H1 (cell line): ENCODE data around the gene ADAMTS17. TPM values are rescaled to one million over a fixed set of nuclear protein-coding genes. Genes with fewer than 3 reads are reported as not detected.

Experiments
- CTCF ChIA-PET: fragments of 300-600 bp; sonication (Branson Sonifier 250); formaldehyde crosslinking; loops from one replicate; lab custom pipeline; 2021; ENCODE audit not compliant: partially characterized antibody; lab: Charles Lee
- POLR2A ChIA-PET: fragments of 300-600 bp; sonication (Branson Sonifier 250); formaldehyde crosslinking; loops from one replicate; lab custom pipeline; 2021; ENCODE audit warnings: inconsistent platforms; ENCODE audit not compliant: partially characterized antibody; lab: Charles Lee
- DNase-seq, 2 experiments: peaks; one replicate each; pipeline versions ENCODE4 v3.0.0 to v3.0.0-alpha.2; 2010 to 2022; ENCODE audit warnings: low spot score in 2 of 2, low read depth in 1 of 2, mixed read lengths in 1 of 2
- FAIRE-seq: peaks from 2 replicates; lab custom pipeline; 2011; peaks lifted over from hg19 to GRCh38; lab: Jason Lieb, UNC
- H2AFZ ChIP-seq: 2 replicates; pipeline ENCODE4 v1.8.1; 2012; ENCODE audit warnings: low read length, inconsistent platforms
- H2AK5ac ChIP-seq: 2 replicates; pipeline ENCODE4 v1.6.1; 2013; ENCODE audit warnings: low read depth, low read length
- H2BK120ac ChIP-seq: replicated peaks from 2 replicates; pipeline ENCODE3; 2013; ENCODE audit warnings: low read depth, low read length, inconsistent platforms
- H2BK12ac ChIP-seq: 2 replicates; pipeline ENCODE4 v1.6.1; 2013; ENCODE audit warnings: low read depth, low read length
- H2BK15ac ChIP-seq: 2 replicates; pipeline ENCODE4 v1.6.1; 2013; ENCODE audit warnings: low read length
- H2BK20ac ChIP-seq: 2 replicates; pipeline ENCODE4 v1.6.1; 2013; ENCODE audit warnings: low read length
- H2BK5ac ChIP-seq: 2 replicates; pipeline ENCODE4 v1.6.1; 2013; ENCODE audit warnings: low read depth, low read length
- H3K14ac ChIP-seq: 2 replicates; pipeline ENCODE4 v1.6.1; 2013; ENCODE audit warnings: inconsistent platforms; ENCODE audit not compliant: insufficient read length
- H3K18ac ChIP-seq: 2 replicates; pipeline ENCODE4 v1.6.1; 2013; ENCODE audit warnings: low read length; ENCODE audit errors: extremely low read depth
- H3K23ac ChIP-seq: 2 replicates; pipeline ENCODE4 v1.6.1; 2013; ENCODE audit warnings: inconsistent platforms; ENCODE audit not compliant: insufficient read length
- H3K23me2 ChIP-seq: 2 replicates; pipeline ENCODE4 v1.6.1; 2013; ENCODE audit warnings: low read depth, low read length
- H3K27ac ChIP-seq: 2 replicates; pipeline ENCODE4 v1.6.1; 2011; ENCODE audit warnings: low read depth, low read length, inconsistent platforms
- H3K27me3 ChIP-seq, 4 experiments: replicated peaks in 1 of 4; 1 replicate in 1 of 4; 2 replicates in 3 of 4; pipeline versions ENCODE4 v1.6.1 to v1.8.1; 2011 to 2013; ENCODE audit warnings: low read length in 3 of 4, mild to moderate bottlenecking in 3 of 4, inconsistent platforms in 2 of 4, mixed read lengths in 2 of 4, moderate library complexity in 1 of 4; ENCODE audit not compliant: control insufficient read depth in 3 of 4, insufficient read depth in 3 of 4; ENCODE audit errors: extremely low read depth in 1 of 4
- H3K36me3 ChIP-seq, 4 experiments: 2 replicates each; pipeline versions ENCODE4 v1.6.1 to v1.8.1; 2011 to 2013; ENCODE audit warnings: mild to moderate bottlenecking in 4 of 4, low read length in 3 of 4, moderate library complexity in 2 of 4, control low read depth in 1 of 4, inconsistent platforms in 1 of 4; ENCODE audit not compliant: insufficient read depth in 4 of 4, control insufficient read depth in 2 of 4
- H3K4ac ChIP-seq: replicated peaks from 2 replicates; pipeline ENCODE3; 2013; ENCODE audit warnings: low read length, low read depth, mixed read lengths, inconsistent platforms; ENCODE audit not compliant: insufficient read length
- H3K4me1 ChIP-seq, 4 experiments: replicated peaks in 1 of 4; 1 replicate in 1 of 4; 2 replicates in 3 of 4; pipeline versions ENCODE4 v1.6.1 to v1.8.1; 2011 to 2013; ENCODE audit warnings: low read length in 3 of 4, inconsistent platforms in 2 of 4, mixed read lengths in 1 of 4; ENCODE audit not compliant: insufficient read depth in 4 of 4, control insufficient read depth in 3 of 4
- H3K4me2 ChIP-seq, 2 experiments: 2 replicates each; pipeline versions ENCODE4 v1.6.1 to v1.8.1; 2011 to 2013; ENCODE audit warnings: low read depth in 2 of 2, low read length in 2 of 2, control low read depth in 1 of 2, inconsistent platforms in 1 of 2, mild to moderate bottlenecking in 1 of 2; ENCODE audit not compliant: insufficient read depth in 1 of 2
- H3K4me3 ChIP-seq, 4 experiments: fragments of 200-600, 300-600 bp in 1 of 4; sonication (generic), shearing (Covaris generic), sonication (Bioruptor Twin) in 1 of 4; 2 replicates each; pipeline versions ENCODE4 v1.5.1 to v1.8.1; 2011 to 2016; ENCODE audit warnings: low read length in 4 of 4, low read depth in 3 of 4, control low read depth in 2 of 4, inconsistent platforms in 2 of 4, mild to moderate bottlenecking in 2 of 4, mixed read lengths in 1 of 4, moderate library complexity in 1 of 4; ENCODE audit not compliant: insufficient read depth in 2 of 4; ENCODE audit errors: extremely low read depth in 1 of 4
- H3K56ac ChIP-seq: replicated peaks from 2 replicates; pipeline ENCODE3; 2013; ENCODE audit warnings: low read depth, mild to moderate bottlenecking, mixed read lengths, low read length, inconsistent platforms; ENCODE audit not compliant: insufficient read length
- H3K79me1 ChIP-seq: 2 replicates; pipeline ENCODE4 v1.6.1; 2013; ENCODE audit warnings: low read depth, low read length, control low read depth
- H3K79me2 ChIP-seq, 2 experiments: 2 replicates each; pipeline versions ENCODE4 v1.6.1 to v1.8.1; 2012 to 2013; ENCODE audit warnings: low read length in 2 of 2, mild to moderate bottlenecking in 2 of 2, inconsistent platforms in 1 of 2; ENCODE audit not compliant: insufficient read depth in 2 of 2, control insufficient read depth in 1 of 2
- H3K9ac ChIP-seq, 4 experiments: replicated peaks in 1 of 4; 1 replicate in 1 of 4; 2 replicates in 3 of 4; pipeline versions ENCODE4 v1.6.1 to v1.8.1; 2011 to 2013; ENCODE audit warnings: low read depth in 3 of 4, low read length in 3 of 4, control low read depth in 2 of 4, mild to moderate bottlenecking in 2 of 4, moderate library complexity in 2 of 4, inconsistent platforms in 1 of 4; ENCODE audit errors: extremely low read depth in 1 of 4
- H3K9me3 ChIP-seq, 2 experiments: 2 replicates each; pipeline versions ENCODE4 v1.6.1 to v1.8.1; 2012 to 2013; ENCODE audit warnings: mild to moderate bottlenecking in 2 of 2, moderate library complexity in 2 of 2, control low read depth in 1 of 2, inconsistent platforms in 1 of 2, low read depth in 1 of 2, low read length in 1 of 2, mixed read lengths in 1 of 2; ENCODE audit not compliant: insufficient read depth in 2 of 2
- H4K20me1 ChIP-seq, 2 experiments: replicated peaks in 1 of 2; 2 replicates each; pipeline versions ENCODE3 to v1.8.1; 2011 to 2013; ENCODE audit warnings: inconsistent platforms in 2 of 2, low read length in 2 of 2, mild to moderate bottlenecking in 1 of 2; ENCODE audit not compliant: insufficient read depth in 2 of 2, control insufficient read depth in 1 of 2
- H4K5ac ChIP-seq: 2 replicates; pipeline ENCODE4 v1.6.1; 2013; ENCODE audit warnings: low read length, low read depth, mixed read lengths, inconsistent platforms; ENCODE audit not compliant: insufficient read length
- H4K8ac ChIP-seq: 2 replicates; pipeline ENCODE4 v1.8.0; 2013; ENCODE audit warnings: mild to moderate bottlenecking, moderate library complexity, low read length, inconsistent platforms; ENCODE audit not compliant: insufficient read depth; ENCODE audit errors: extremely low read depth
- H4K91ac ChIP-seq: replicated peaks from 2 replicates; pipeline ENCODE3; 2013; ENCODE audit warnings: low read length, mixed read lengths, inconsistent platforms; ENCODE audit not compliant: insufficient read length
- ASH2L ChIP-seq: fragments of 200-600, 300-600 bp; sonication (generic); IDR thresholded peaks from one replicate; pipeline ENCODE4 v1.7.1; 2017; ENCODE audit warnings: low read length
- FOSL1 ChIP-seq: IDR thresholded peaks from 2 replicates; pipeline ENCODE4 v1.6.1; 2011; ENCODE audit warnings: mild to moderate bottlenecking, low read depth, low read length, moderate library complexity; ENCODE audit not compliant: insufficient read depth
- POU5F1 ChIP-seq: IDR thresholded peaks from 2 replicates; pipeline ENCODE4 v1.6.1; 2011; ENCODE audit warnings: low read depth, mild to moderate bottlenecking, low read length, moderate library complexity
- RNF2 ChIP-seq: fragments of 200-900, 300-1000 bp; sonication (generic); IDR thresholded peaks from 2 replicates; pipeline ENCODE4 v1.7.1; 2016; ENCODE audit warnings: borderline replicate concordance, low read depth, mild to moderate bottlenecking, antibody characterized with exemption, low read length; ENCODE audit not compliant: poor library complexity, severe bottlenecking; ENCODE audit errors: missing control alignments
- SAP30 ChIP-seq: fragments of 300-600 bp; sonication (generic); IDR thresholded peaks from 2 replicates; pipeline ENCODE4 v1.7.1; 2012; ENCODE audit warnings: low read length, moderate library complexity, mild to moderate bottlenecking, inconsistent platforms; ENCODE audit not compliant: insufficient read depth, insufficient replicate concordance
- SUZ12 ChIP-seq: fragments of 200-600 bp; sonication (generic); IDR thresholded peaks from 2 replicates; pipeline ENCODE4 v1.6.1; 2012; ENCODE audit warnings: mild to moderate bottlenecking, inconsistent platforms, low read length, moderate library complexity, mixed read lengths
- TBP ChIP-seq: IDR thresholded peaks from 2 replicates; pipeline ENCODE4 v1.6.1; 2011; ENCODE audit warnings: low read depth, low read length, improper control_type of control experiment
- YY1 ChIP-seq: IDR thresholded peaks from 2 replicates; pipeline ENCODE4 v1.6.1; 2011; ENCODE audit warnings: low read depth, mild to moderate bottlenecking, low read length
- WGBS, 2 experiments: shearing (Covaris generic) in 1 of 2; methylation state at CpG; one replicate each; pipeline versions ENCODE4 v1.1.6 to v1.1.7; 2013 to 2015; ENCODE audit warnings: low lambda C conversion rate in 2 of 2, mixed read lengths in 2 of 2, inconsistent platforms in 1 of 2, low coverage in 1 of 2, missing lambda C conversion rate in 1 of 2; ENCODE audit not compliant: insufficient replicate concordance in 2 of 2, insufficient coverage in 1 of 2, insufficient read length in 1 of 2; ENCODE audit errors: extremely low coverage in 1 of 2, missing lambda C conversion rate in 1 of 2; 5-methylcytosine and 5-hydroxymethylcytosine counted together
- polyA plus RNA-seq, 7 experiments: library from polyadenylated mRNA; depleted of rRNA in 3 of 7; stranded (reverse) in 5 of 7; unstranded in 2 of 7; fragments of >200 nt in 5 of 7; fragments of 200-250 nt in 2 of 7; gene quantifications; 1 replicate in 5 of 7; 2 replicates in 1 of 7; 4 replicates in 1 of 7; pipeline versions ENCODE4 v1.2.1 to v1.2.3, GENCODE V29; 2011 to 2013; ENCODE audit warnings: missing spikeins in 2 of 7, mixed read lengths in 2 of 7
- total RNA-seq: library from RNA; stranded (reverse); fragmentation: NEBNext Ultra II Directional; extraction: Animal tissue kit (Norgen Biotek cat#: 25700); gene quantifications from 2 replicates; pipeline ENCODE4 v1.2.1, GENCODE V29; 2021
- TF ChIP-seq, protein P1 (sequence below): IDR thresholded peaks from 2 replicates; pipeline ENCODE4 v1.6.1; 2012; ENCODE audit warnings: low read length, inconsistent platforms

ADAMTS17 gene
- total and polyA plus RNA-seq, 2 of the 8 experiments (the other 6 are each of a cell fraction or from before 2014, with no cell fraction given): 0.51 to 1.7 TPM

DNA sequence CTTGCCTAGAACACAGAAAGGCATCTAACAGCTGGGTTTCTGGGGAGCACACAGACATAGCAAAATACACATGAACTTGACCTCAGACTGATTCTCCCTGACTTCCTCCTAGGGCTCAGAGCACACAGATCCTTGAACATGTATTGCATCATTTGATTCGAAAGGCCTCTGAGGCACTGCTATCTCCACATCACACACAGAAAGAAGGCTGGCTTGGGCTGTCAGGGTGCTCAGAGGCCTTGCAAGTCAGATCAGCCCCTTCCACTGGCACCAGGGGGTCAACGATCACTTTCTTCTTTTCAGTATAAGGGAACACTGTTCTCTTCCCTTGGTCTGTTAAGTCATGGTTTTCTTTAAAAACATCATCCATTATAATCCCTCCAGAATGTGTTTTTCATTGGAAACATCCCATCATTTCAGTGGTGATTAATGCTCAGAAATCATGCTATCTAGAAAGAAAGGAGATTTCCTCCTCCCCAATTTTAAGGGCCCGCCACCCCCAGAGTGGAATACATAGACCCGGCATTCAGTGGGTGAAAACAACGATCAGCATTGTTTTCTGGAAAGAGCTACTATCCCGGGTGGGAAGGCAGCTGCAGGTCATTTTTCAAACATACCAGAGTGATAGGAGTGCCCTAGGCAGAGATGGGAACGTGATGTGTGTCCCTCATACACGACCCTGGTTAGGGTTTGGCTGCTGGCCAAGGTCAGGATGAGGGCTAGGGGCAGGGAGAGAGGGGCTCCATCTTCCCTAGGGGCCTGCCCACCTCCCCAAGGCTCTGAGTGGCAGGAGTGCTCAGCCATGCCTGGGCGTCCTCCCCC, 355.3 kb downstream of the ADAMTS17 start:
- peak overlapping the region; percentile 61 for H2AK5ac ChIP-seq
- H4K91ac ChIP-seq: peak overlapping the region; percentile 8
- no peaks in the 10 kb centered on the region for H3K36me3 ChIP-seq
- peak overlapping the region; percentile 82; the same call in 1 of the 2 replicates for H2BK5ac ChIP-seq
- peaks cover 2% of the 10 kb centered on the region; the same call in 1 of the 2 replicates for H3K23me2 ChIP-seq
- DNase-seq (no peak), FAIRE-seq (no peak)
- H3K4me2 ChIP-seq: no peak overlapping the region
- no peak overlapping the region for H3K9ac ChIP-seq
- H4K8ac ChIP-seq: no peak overlapping the region
- 82% methylated on average over 9 of the region's 9 CpGs; no CpG with 5 or more reads in 1 of the 2 experiments for WGBS, 2 experiments
- no peak overlapping the region for H2BK120ac ChIP-seq
- no peak overlapping the region for H3K4me3 ChIP-seq
- no peak overlapping the region for H2AFZ ChIP-seq
- H3K14ac ChIP-seq: no peak overlapping the region
- H3K4me1 ChIP-seq: peaks cover 15 to 27% (median 19%) of the 10 kb centered on the region in 4 experiments
- CTCF ChIA-PET: interaction anchor here (1.6 kb wide), 1 partner anchor 16 kb away, joined by 5 read pairs; no protein-coding TSS in a partner anchor
- no peak overlapping the region for H3K4ac ChIP-seq
- 0 out of 2 replicates have a peak overlapping the region, but pooled peaks have one; percentile 2 for H2BK15ac ChIP-seq
- H3K18ac ChIP-seq: no peak overlapping the region
- H3K79me2 ChIP-seq: no peaks in the 10 kb centered on the region
- no peak overlapping the region for H4K5ac ChIP-seq
- H3K79me1 ChIP-seq: no peaks in the 10 kb centered on the region
- no peak overlapping the region for H3K23ac ChIP-seq
- peak overlapping the region; percentile 87; the same call in 1 of the 2 replicates for H2BK20ac ChIP-seq
- H4K20me1 ChIP-seq: no peaks in the 10 kb centered on the region
- H3K9me3 ChIP-seq: peaks cover 0 to 6% of the 10 kb centered on the region in 2 experiments; a peak in 2 of 4 replicates
- H3K56ac ChIP-seq: no peak overlapping the region
- no peaks in the 10 kb centered on the region for H3K27me3 ChIP-seq
- POLR2A ChIA-PET: no interaction called here
- no peak overlapping the region for H3K27ac ChIP-seq
- H2BK12ac ChIP-seq: peak overlapping the region; percentile 96
- TF ChIP-seq ASH2L: no peak
- TF ChIP-seq YY1: no peak
- TF ChIP-seq SAP30: no peak
- TF ChIP-seq TBP: no peak
- TF ChIP-seq POU5F1: no peak
- no peak for TF ChIP-seq RNF2
- no peak for TF ChIP-seq FOSL1
- TF ChIP-seq, protein P1, sequence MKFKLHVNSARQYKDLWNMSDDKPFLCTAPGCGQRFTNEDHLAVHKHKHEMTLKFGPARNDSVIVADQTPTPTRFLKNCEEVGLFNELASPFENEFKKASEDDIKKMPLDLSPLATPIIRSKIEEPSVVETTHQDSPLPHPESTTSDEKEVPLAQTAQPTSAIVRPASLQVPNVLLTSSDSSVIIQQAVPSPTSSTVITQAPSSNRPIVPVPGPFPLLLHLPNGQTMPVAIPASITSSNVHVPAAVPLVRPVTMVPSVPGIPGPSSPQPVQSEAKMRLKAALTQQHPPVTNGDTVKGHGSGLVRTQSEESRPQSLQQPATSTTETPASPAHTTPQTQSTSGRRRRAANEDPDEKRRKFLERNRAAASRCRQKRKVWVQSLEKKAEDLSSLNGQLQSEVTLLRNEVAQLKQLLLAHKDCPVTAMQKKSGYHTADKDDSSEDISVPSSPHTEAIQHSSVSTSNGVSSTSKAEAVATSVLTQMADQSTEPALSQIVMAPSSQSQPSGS: no peak
- no peak for TF ChIP-seq SUZ12
